Sigmoid colon (tissue), 7 donors: Measurements from ENCODE around the gene STAC. TPM values are rescaled to one million over a fixed set of nuclear protein-coding genes. Genes with fewer than 3 reads are reported as not detected.

Experiments
- DNase-seq: peaks from one replicate; pipeline ENCODE4 v3.0.0-alpha.2; 2019
- H3K27ac ChIP-seq, 4 donors: fragments of 200-600 bp; sonication (generic); one replicate each; pipeline ENCODE4 v1.5.1; 2016 to 2019; ENCODE audit warnings: mild to moderate bottlenecking in 1 of 4
- H3K27me3 ChIP-seq, 3 donors: fragments of 200-600 bp; sonication (generic); one replicate each; pipeline ENCODE4 v1.5.1; 2019; ENCODE audit warnings: mild to moderate bottlenecking in 1 of 3
- H3K36me3 ChIP-seq, 4 donors: fragments of 200-600 bp; sonication (generic); one replicate each; pipeline ENCODE4 v1.5.1; 2016 to 2019
- H3K4me1 ChIP-seq, 4 donors: fragments of 200-600 bp; sonication (generic); one replicate each; pipeline ENCODE4 v1.5.1; 2017 to 2019
- H3K4me3 ChIP-seq, 4 donors: fragments of 200-600 bp; sonication (generic); one replicate each; pipeline ENCODE4 v1.5.1; 2017 to 2019; ENCODE audit warnings: mild to moderate bottlenecking in 2 of 4, moderate library complexity in 1 of 4
- H3K9me3 ChIP-seq, 4 donors: fragments of 200-600 bp in 3 of 4; sonication (generic) in 3 of 4; one replicate each; pipeline versions ENCODE4 v1.5.1 to v1.6.1; 2013 to 2019
- EP300 ChIP-seq, 4 donors: sonication (generic); formaldehyde crosslinking; IDR thresholded peaks; one replicate each; pipeline ENCODE4 v1.6.1; 2017; ENCODE audit warnings: antibody characterized with exemption in 4 of 4
- POLR2A ChIP-seq, 2 donors: fragments of 450-650 bp; IDR thresholded peaks; one replicate each; pipeline ENCODE4 v1.6.1; 2016; ENCODE audit warnings: antibody characterized with exemption in 2 of 2, mild to moderate bottlenecking in 2 of 2, moderate library complexity in 2 of 2
- POLR2AphosphoS5 ChIP-seq, 4 donors: sonication (generic); formaldehyde crosslinking; IDR thresholded peaks; one replicate each; pipeline ENCODE4 v1.6.1; 2017; ENCODE audit warnings: antibody characterized with exemption in 4 of 4
- WGBS, 2 donors: extraction: QIAGEN DNeasy Blood & Tissue Kit; methylation state at CpG; one replicate each; pipeline ENCODE4 v1.1.7; 2013; 5-methylcytosine and 5-hydroxymethylcytosine counted together
- intact Hi-C: fragments of 100-400 bp; cut with DNase I; formaldehyde crosslinking; loops from one replicate; pipeline ENCODE4 v1.15.1; 2023
- polyA plus RNA-seq, 3 donors: library from polyadenylated mRNA; stranded (reverse); fragments of 200-250 nt; gene quantifications; one replicate each; pipeline ENCODE4 v1.2.3, GENCODE V29; 2013
- total RNA-seq, 4 donors: library from RNA; depleted of rRNA; stranded (reverse); fragments of >200 nt; gene quantifications; one replicate each; pipeline ENCODE4 v1.1.0, GENCODE V29; 2016
- TF ChIP-seq, protein P1 (sequence below), 4 experiments: fragments of 450-650 bp in 3 of 4; fragments of 200-600 bp in 1 of 4; IDR thresholded peaks; one replicate each; pipeline ENCODE4 v1.5.1; 2016 to 2019; ENCODE audit warnings: antibody characterized with exemption in 4 of 4, mild to moderate bottlenecking in 3 of 4, moderate library complexity in 2 of 4
- donor health status: healthy with polysubstance abuse.
- donor health status: Bipolar disorder and iron deficiency.
- donor health status: healthy.

STAC gene
- total and polyA plus RNA-seq, 7 donors: 0.42 to 39.6 (median 17.4) TPM; not detected in 2

DNA sequence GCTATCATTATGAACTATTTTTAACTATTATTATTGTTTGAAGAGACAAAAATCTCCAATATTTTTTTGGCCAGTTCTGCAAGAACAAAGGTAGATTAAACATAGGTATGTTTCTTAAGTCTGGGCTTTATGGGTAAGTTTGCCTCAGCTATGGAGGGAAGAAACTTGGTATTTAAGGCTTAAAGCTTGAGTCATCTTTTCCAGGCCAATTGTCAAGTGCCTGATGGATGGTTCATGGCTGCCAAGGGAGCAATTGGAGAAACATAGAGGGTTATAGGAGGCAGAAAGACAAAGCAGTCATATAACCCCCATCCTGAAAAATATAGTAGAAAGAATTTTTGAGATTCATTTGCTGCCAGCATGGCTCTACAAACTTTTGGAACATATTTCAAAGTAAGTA is 7.2 kb upstream of the STAC start:
- H3K36me3 ChIP-seq: no peaks in the 10 kb centered on the region
- TF ChIP-seq EP300 (IDR thresholded peaks at IDR 0.05) (no peak), POLR2AphosphoS5 (IDR thresholded peaks at IDR 0.05) (peak in 3 of 4 donors; percentile 35 to 56 (median 56))
- H3K4me3 ChIP-seq: no peak overlapping the region
- DNase-seq: no peak
- no peaks in the 10 kb centered on the region for H3K27me3 ChIP-seq
- H3K4me1 ChIP-seq: peaks cover 0 to 13% (median 9%) of the 10 kb centered on the region in 4 donors
- intact Hi-C loops: no loop called here
- peak overlapping the region in 3 of 4 donors; percentile 33 to 55 (median 34) for H3K27ac ChIP-seq
- H3K9me3 ChIP-seq: no peaks in the 10 kb centered on the region

DNA sequence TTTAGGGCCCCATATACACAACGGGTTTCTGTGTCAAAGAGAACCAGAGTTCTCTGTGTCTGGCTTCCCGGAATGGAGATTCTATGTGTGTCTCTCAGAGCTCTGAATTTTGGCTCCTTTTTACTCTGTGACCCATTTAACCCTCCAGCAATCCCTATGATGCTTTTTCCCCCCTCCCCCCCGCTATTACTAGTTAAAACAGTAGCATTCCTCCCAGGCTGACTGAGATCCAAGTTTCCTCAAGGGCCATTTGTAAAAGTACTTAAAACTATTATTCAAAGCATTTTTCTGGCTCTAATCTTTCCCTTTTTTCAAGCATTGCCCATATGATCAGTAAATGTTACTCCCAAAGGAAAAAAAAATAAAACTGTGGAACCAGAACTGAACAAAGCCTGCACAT is 6.6 kb upstream of the STAC start:
- H3K4me1 ChIP-seq: peaks cover 0 to 13% (median 9%) of the 10 kb centered on the region in 4 donors
- no peak overlapping the region for H3K4me3 ChIP-seq
- DNase-seq: no peak
- peak overlapping the region in 2 of 4 donors; percentile 33 to 34 for H3K27ac ChIP-seq
- H3K36me3 ChIP-seq: no peaks in the 10 kb centered on the region
- intact Hi-C loops: no loop called here
- TF ChIP-seq, protein P1, sequence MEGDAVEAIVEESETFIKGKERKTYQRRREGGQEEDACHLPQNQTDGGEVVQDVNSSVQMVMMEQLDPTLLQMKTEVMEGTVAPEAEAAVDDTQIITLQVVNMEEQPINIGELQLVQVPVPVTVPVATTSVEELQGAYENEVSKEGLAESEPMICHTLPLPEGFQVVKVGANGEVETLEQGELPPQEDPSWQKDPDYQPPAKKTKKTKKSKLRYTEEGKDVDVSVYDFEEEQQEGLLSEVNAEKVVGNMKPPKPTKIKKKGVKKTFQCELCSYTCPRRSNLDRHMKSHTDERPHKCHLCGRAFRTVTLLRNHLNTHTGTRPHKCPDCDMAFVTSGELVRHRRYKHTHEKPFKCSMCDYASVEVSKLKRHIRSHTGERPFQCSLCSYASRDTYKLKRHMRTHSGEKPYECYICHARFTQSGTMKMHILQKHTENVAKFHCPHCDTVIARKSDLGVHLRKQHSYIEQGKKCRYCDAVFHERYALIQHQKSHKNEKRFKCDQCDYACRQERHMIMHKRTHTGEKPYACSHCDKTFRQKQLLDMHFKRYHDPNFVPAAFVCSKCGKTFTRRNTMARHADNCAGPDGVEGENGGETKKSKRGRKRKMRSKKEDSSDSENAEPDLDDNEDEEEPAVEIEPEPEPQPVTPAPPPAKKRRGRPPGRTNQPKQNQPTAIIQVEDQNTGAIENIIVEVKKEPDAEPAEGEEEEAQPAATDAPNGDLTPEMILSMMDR (IDR thresholded peaks at IDR 0.05): no peak
- no peak for TF ChIP-seq EP300 (IDR thresholded peaks at IDR 0.05)
- no peak for TF ChIP-seq POLR2A (IDR thresholded peaks at IDR 0.05)
- TF ChIP-seq POLR2AphosphoS5 (IDR thresholded peaks at IDR 0.05): no peak
- WGBS, 2 donors: 67 to 72% methylated on average over 3 of the region's 3 CpGs
- H3K9me3 ChIP-seq: no peaks in the 10 kb centered on the region
- no peaks in the 10 kb centered on the region for H3K27me3 ChIP-seq

DNA sequence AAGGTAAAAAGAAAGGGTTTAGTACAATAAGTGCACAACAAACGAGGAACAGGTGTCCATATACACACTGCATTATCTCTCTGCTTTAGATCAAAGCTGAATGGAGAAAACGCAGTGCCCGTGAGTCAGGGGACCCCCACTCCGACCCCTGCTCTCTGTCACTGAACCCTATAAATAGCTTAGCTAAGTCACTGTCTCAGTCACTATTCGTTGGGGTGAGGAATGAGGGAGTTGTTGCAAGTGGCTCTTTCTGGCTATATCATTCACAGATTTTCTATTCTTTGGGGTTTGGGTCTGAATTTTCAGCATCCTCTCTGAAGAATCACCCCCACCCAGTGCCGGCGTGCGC is 458 bp upstream of the STAC start:
- intact Hi-C loops: loop anchor here (5.0 kb wide), 1 partner anchor 317 kb away; no protein-coding TSS in a partner anchor
- no peak for DNase-seq
- TF ChIP-seq EP300 (IDR thresholded peaks at IDR 0.05): no peak
- no peak for TF ChIP-seq POLR2A (IDR thresholded peaks at IDR 0.05)
- TF ChIP-seq, protein P1 (IDR thresholded peaks at IDR 0.05): no peak
- no peak for TF ChIP-seq POLR2AphosphoS5 (IDR thresholded peaks at IDR 0.05)
- WGBS, 2 donors: 16 to 18% methylated on average over 8 of the region's 8 CpGs
- Histone ChIP-seq H3K9me3 (no peaks in the 10 kb centered on the region), H3K27ac (peak overlapping the region in 2 of 4 donors; percentile 38 to 68), H3K36me3 (no peaks in the 10 kb centered on the region), H3K4me1 (peaks cover 0 to 17% (median 7%) of the 10 kb centered on the region in 4 donors), H3K27me3 (peaks cover 0 to 12% (median 0%) of the 10 kb centered on the region in 3 donors), H3K4me3 (peak overlapping the region; percentile 54 to 74 (median 60))

DNA sequence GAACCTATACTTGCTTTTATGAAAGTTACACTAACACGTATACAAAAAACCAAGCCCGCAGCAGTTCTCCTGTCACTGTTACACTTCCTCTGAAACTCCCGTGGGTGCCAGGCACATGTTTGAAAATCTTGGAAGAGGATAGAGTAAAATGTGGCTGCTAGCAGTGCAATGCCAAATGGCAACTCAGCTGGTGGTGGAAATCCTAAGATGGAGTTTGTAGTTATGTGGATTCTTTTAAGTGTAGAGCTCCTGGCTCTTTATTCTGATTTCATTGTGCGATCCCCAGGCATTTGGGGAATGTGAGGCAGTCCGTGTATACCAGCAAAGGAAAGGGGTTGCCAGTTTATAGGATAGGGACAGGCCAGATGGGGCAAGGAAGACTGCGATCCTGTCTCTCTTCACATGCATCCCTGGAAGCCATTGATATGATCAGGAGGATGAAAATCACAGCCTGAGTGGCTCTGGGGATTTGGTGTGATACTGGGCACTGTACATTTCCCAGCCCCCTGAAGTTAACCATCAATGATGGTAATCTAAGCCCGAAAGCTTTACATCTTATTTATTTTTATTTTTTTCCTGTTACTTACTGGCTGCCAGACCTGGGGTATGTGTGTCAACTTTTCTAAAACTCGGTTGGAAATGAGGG is 1.1 kb downstream of the STAC start:
- H3K36me3 ChIP-seq: no peaks in the 10 kb centered on the region
- peaks cover 0 to 12% (median 0%) of the 10 kb centered on the region in 3 donors for H3K27me3 ChIP-seq
- WGBS, 2 donors: 59 to 63% methylated on average over 8 of the region's 8 CpGs
- intact Hi-C loops: loop anchor here (5.0 kb wide), 1 partner anchor 316 kb away; no protein-coding TSS in a partner anchor
- DNase-seq: no peak
- peaks cover 0 to 17% (median 7%) of the 10 kb centered on the region in 4 donors for H3K4me1 ChIP-seq
- TF ChIP-seq POLR2AphosphoS5 (IDR thresholded peaks at IDR 0.05) (no peak), EP300 (IDR thresholded peaks at IDR 0.05) (no peak), POLR2A (IDR thresholded peaks at IDR 0.05) (no peak)
- TF ChIP-seq, protein P1 (IDR thresholded peaks at IDR 0.05): no peak
- peak overlapping the region; percentile 54 to 74 (median 60) for H3K4me3 ChIP-seq
- H3K9me3 ChIP-seq: no peaks in the 10 kb centered on the region
- peak overlapping the region in 2 of 4 donors; percentile 38 to 68 for H3K27ac ChIP-seq

DNA sequence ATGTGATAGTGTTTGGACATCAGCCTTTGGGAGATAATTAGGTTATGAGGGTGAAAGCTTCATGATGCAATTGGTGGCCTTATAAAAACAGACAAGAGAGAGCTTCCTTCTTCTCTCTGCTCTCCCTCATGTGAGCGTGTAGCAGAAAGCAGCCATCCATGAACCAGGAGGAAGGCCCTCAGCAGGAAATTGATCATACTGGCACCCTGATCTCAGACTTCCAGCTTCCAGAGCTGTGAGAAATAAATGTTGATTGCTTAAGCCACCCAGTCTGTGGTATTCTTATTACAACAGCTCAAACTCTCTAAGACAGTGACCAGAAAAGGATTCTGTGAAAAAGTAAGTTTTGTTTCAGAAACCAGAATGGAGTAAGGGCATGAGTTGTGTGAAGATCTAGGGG is 13.3 kb downstream of the STAC start:
- H3K36me3 ChIP-seq: no peaks in the 10 kb centered on the region
- H3K27me3 ChIP-seq: no peaks in the 10 kb centered on the region
- no peak for DNase-seq
- intact Hi-C loops: no loop called here
- 79 to 84% methylated on average over 1 of the region's 1 CpG for WGBS, 2 donors
- H3K4me1 ChIP-seq: no peaks in the 10 kb centered on the region
- no peak overlapping the region for H3K27ac ChIP-seq
- no peaks in the 10 kb centered on the region for H3K9me3 ChIP-seq
- H3K4me3 ChIP-seq: no peak overlapping the region
- no peak for TF ChIP-seq EP300 (IDR thresholded peaks at IDR 0.05)
- TF ChIP-seq, protein P1 (IDR thresholded peaks at IDR 0.05): no peak
- TF ChIP-seq POLR2AphosphoS5 (IDR thresholded peaks at IDR 0.05): no peak
- no peak for TF ChIP-seq POLR2A (IDR thresholded peaks at IDR 0.05)
